ENCODE data around the gene EXOC4.

EXOC4 gene

DNA sequence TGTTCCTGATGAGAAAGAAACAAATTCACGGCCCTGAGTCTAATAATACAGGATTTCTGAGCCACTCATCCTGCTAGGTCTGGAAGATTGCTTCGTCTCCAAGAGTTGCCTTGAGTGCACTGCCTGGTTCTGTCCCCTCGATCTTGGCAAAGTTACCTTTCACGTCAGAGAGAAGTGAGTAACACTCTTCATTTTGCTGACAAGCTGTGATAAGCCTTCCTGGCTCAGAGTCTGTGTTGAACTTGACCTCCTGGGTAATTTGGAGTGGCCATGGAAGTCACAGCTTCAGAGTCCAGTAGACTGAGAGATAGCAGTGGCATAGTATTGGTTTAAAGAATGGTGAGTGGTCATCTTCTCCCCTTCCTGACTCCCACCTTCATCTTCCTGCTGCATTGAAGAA is 809.6 kb downstream of the EXOC4 start:
- TF ChIP-seq, protein P1, sequence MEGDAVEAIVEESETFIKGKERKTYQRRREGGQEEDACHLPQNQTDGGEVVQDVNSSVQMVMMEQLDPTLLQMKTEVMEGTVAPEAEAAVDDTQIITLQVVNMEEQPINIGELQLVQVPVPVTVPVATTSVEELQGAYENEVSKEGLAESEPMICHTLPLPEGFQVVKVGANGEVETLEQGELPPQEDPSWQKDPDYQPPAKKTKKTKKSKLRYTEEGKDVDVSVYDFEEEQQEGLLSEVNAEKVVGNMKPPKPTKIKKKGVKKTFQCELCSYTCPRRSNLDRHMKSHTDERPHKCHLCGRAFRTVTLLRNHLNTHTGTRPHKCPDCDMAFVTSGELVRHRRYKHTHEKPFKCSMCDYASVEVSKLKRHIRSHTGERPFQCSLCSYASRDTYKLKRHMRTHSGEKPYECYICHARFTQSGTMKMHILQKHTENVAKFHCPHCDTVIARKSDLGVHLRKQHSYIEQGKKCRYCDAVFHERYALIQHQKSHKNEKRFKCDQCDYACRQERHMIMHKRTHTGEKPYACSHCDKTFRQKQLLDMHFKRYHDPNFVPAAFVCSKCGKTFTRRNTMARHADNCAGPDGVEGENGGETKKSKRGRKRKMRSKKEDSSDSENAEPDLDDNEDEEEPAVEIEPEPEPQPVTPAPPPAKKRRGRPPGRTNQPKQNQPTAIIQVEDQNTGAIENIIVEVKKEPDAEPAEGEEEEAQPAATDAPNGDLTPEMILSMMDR (IDR thresholded peaks at IDR 0.05; ENCODE audit: insufficient read depth, low read depth, low read length, missing control alignments), result no peak
- no peak for DNase-seq (ENCODE audit: low read depth)
- no peak overlapping the region for H3K4me3 ChIP-seq (ENCODE audit: low read length)

DNA sequence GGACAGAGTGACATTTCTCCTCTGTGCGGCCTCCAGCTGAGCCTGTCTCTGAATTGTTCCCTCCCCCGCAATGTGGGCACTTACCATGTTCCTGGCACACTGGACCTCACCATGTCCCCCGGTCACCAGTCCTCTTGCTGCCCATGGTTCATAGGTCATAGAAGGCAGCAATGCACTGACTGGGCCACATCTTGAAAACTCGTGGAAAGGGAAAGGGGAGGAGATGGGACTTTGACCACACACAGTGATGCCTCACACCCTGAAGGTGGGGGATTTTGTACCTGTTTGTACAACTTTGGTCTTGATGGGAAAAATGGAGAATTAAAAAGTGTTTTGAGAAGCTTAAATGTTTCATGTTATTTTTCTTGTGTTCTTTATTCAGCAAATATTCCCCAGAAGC is 812.5 kb downstream of the EXOC4 start:
- no peak overlapping the region for H3K4me3 ChIP-seq (ENCODE audit: low read length)
- TF ChIP-seq, protein P1 (IDR thresholded peaks at IDR 0.05; ENCODE audit: insufficient read depth, low read depth, low read length, missing control alignments), result no peak

DNA sequence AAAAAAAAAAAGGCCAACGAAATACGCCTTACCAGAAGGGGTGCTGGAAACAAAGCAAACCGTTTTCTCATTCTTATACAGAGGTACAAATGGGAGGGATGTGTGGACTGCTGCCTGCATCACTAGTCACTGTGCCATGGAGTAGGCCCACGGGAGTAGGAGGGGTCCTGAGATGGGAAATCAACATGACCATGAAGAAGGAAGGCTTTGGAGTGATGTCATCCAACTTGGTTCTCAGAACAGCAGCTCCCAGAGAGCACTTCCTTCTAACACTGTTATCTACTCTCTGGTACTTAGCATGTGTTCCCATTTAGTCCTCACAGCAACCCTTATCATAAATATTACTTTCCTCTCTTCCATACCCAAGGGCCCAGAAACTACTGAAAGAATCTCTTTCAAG is 814.3 kb downstream of the EXOC4 start:
- H3K4me3 ChIP-seq (ENCODE audit: low read length), result no peak overlapping the region
- TF ChIP-seq, protein P1 (IDR thresholded peaks at IDR 0.05; ENCODE audit: insufficient read depth, low read depth, low read length, missing control alignments), result no peak
- DNase-seq (ENCODE audit: low read depth), result no peak

More for the DNA sequence above, 812.5 kb downstream of the EXOC4 start:
- no peak for DNase-seq (ENCODE audit: low read depth)

DNA sequence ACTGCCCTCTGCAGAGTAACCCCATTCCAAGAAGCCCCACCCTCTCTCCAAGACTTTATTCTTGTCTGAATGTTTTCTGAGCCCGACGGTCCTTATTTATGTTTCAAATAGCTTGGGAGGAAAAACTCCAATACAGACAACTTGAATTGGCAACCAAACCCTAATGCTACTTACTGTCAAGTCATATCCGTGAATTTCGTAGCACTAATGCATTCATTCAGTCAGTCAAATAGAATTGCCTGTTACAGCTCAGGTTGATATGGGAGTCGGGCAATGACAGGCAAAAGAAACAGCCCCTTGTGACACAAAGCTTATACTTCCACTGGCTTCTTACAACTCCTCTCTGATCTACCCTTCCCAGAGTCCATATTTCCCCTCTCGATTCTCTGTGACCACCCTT is 815.8 kb downstream of the EXOC4 start:
- DNase-seq (ENCODE audit: low read depth), result no peak
- TF ChIP-seq, protein P1 (IDR thresholded peaks at IDR 0.05; ENCODE audit: insufficient read depth, low read depth, low read length, missing control alignments), result no peak

DNA sequence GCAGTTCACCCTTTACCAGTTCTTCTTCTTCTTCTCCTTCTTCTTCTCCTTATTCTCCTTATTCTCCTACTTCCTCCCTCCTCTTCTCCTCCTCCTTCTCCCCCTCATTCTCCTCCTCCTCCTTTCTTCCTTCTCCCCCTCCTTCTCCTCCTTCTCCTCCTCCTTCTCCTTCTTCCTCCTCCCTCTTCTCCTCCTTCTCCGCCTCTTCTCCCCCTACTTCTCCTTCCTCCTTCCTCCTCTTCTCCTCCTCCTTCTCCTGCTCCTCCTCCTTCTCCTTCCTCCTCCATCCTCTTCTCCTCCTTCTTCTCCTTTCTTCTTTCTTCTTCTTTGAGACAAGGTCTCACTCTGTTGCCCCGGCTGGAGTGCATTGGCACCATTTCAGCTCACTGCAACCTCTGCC is 816.3 kb downstream of the EXOC4 start:
- TF ChIP-seq, protein P1 (IDR thresholded peaks at IDR 0.05; ENCODE audit: insufficient read depth, low read depth, low read length, missing control alignments), result no peak
- no peak overlapping the region for H3K4me3 ChIP-seq (ENCODE audit: low read length)
- DNase-seq (ENCODE audit: low read depth), result no peak

More for the DNA sequence above, 815.8 kb downstream of the EXOC4 start:
- no peak overlapping the region for H3K4me3 ChIP-seq (ENCODE audit: low read length)

DNA sequence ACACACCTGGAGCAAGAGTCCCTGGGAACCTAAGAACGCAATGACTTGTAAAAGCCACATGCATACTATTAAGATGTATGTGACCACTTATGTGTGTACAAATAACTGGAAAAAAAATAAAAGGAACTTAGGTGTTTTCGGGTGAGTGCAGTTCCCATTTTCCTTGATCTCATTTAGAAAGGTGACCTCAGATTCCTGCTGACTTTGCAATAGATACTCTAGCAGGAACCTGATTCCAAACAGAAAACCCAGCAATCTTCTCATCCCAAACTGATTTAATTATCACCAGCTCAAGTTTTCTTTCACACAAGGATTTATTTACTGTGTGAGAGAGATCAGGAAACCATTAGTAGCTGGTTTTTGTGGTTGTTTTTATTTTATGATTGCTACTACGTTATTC is 817.8 kb downstream of the EXOC4 start:
- H3K4me3 ChIP-seq (ENCODE audit: low read length), result no peak overlapping the region
- TF ChIP-seq, protein P1 (IDR thresholded peaks at IDR 0.05; ENCODE audit: insufficient read depth, low read depth, low read length, missing control alignments), result no peak
- no peak for DNase-seq (ENCODE audit: low read depth)
